H9 (cell line): ENCODE measurements around the gene DOCK9. TPM values are rescaled to one million over a fixed set of nuclear protein-coding genes. Genes with fewer than 3 reads are reported as not detected.

Experiments used
- DNase-seq: peaks from one replicate; pipeline ENCODE4 v3.0.0-alpha.2; 2017
- H2AFZ ChIP-seq: one replicate; pipeline ENCODE4 v1.6.1; 2013; ENCODE audit warnings: mild to moderate bottlenecking, low read length, control low read depth, moderate library complexity
- H2AK5ac ChIP-seq: 2 replicates; pipeline ENCODE4 v1.6.1; 2013; ENCODE audit warnings: low read length, control low read depth, mixed read lengths; ENCODE audit not compliant: insufficient read length
- H2BK120ac ChIP-seq: one replicate; pipeline ENCODE4 v1.6.1; 2013; ENCODE audit warnings: low read depth, mild to moderate bottlenecking, low read length, control low read depth, inconsistent platforms; ENCODE audit not compliant: poor library complexity, severe bottlenecking
- H2BK12ac ChIP-seq: 2 replicates; pipeline ENCODE4 v1.6.1; 2013; ENCODE audit warnings: low read length, control low read depth, mixed read lengths, low read depth; ENCODE audit not compliant: insufficient read length
- H2BK15ac ChIP-seq: 2 replicates; pipeline ENCODE4 v1.6.1; 2013; ENCODE audit warnings: low read depth, low read length, control low read depth
- H2BK20ac ChIP-seq: one replicate; pipeline ENCODE4 v1.6.1; 2013; ENCODE audit warnings: low read depth, mild to moderate bottlenecking, low read length, control low read depth, inconsistent platforms; ENCODE audit not compliant: poor library complexity, severe bottlenecking
- H2BK5ac ChIP-seq: 2 replicates; pipeline ENCODE4 v1.6.1; 2013; ENCODE audit warnings: low read length, control low read depth, mixed read lengths; ENCODE audit not compliant: insufficient read length
- H3K14ac ChIP-seq: 2 replicates; pipeline ENCODE4 v1.6.1; 2013; ENCODE audit warnings: low read length, control low read depth; ENCODE audit not compliant: insufficient read depth
- H3K18ac ChIP-seq: 2 replicates; pipeline ENCODE4 v1.6.1; 2013; ENCODE audit warnings: low read depth, mild to moderate bottlenecking, mixed read lengths, low read length, control low read depth; ENCODE audit not compliant: insufficient read length
- H3K23ac ChIP-seq: 2 replicates; pipeline ENCODE4 v1.6.1; 2013; ENCODE audit warnings: low read length, control low read depth, mixed read lengths, low read depth; ENCODE audit not compliant: insufficient read length
- H3K23me2 ChIP-seq: 2 replicates; pipeline ENCODE4 v1.6.1; 2013; ENCODE audit warnings: low read depth, mild to moderate bottlenecking, mixed read lengths, low read length, control low read depth; ENCODE audit not compliant: insufficient read length, poor library complexity, severe bottlenecking
- H3K27ac ChIP-seq: 2 replicates; pipeline ENCODE4 v1.5.1; 2013; ENCODE audit warnings: low read length, control low read depth, mixed read lengths, low read depth; ENCODE audit not compliant: insufficient read length
- H3K27me3 ChIP-seq: 2 replicates; pipeline ENCODE4 v1.6.1; 2013; ENCODE audit warnings: low read length, control low read depth, inconsistent platforms; ENCODE audit not compliant: insufficient read depth
- H3K4ac ChIP-seq: 2 replicates; pipeline ENCODE4 v1.6.1; 2013; ENCODE audit warnings: low read depth, mild to moderate bottlenecking, control low read depth, inconsistent platforms, low read length, moderate library complexity
- H3K4me1 ChIP-seq: 2 replicates; pipeline ENCODE4 v1.6.1; 2013; ENCODE audit warnings: low read length, control low read depth, inconsistent platforms; ENCODE audit not compliant: insufficient read depth
- H3K4me2 ChIP-seq: 2 replicates; pipeline ENCODE4 v1.6.1; 2013; ENCODE audit warnings: low read length, control low read depth, mixed read lengths; ENCODE audit not compliant: insufficient read length, insufficient read depth
- H3K56ac ChIP-seq: 2 replicates; pipeline ENCODE4 v1.6.1; 2013; ENCODE audit warnings: low read depth, mild to moderate bottlenecking, mixed read lengths, low read length, control low read depth; ENCODE audit not compliant: insufficient read length
- H3K79me1 ChIP-seq: 2 replicates; pipeline ENCODE4 v1.6.1; 2013; ENCODE audit warnings: low read depth, mild to moderate bottlenecking, moderate library complexity, low read length, control low read depth, inconsistent platforms; ENCODE audit not compliant: insufficient read depth, poor library complexity, severe bottlenecking
- H3K79me2 ChIP-seq: 2 replicates; pipeline ENCODE4 v1.6.1; 2013; ENCODE audit warnings: low read length, control low read depth, inconsistent platforms; ENCODE audit not compliant: insufficient read depth
- H3K9ac ChIP-seq: 2 replicates; pipeline ENCODE4 v1.6.1; 2013; ENCODE audit warnings: low read length, control low read depth, mixed read lengths; ENCODE audit not compliant: insufficient read length; ENCODE audit errors: extremely low read depth
- H3K9me3 ChIP-seq: one replicate; pipeline ENCODE4 v1.6.1; 2013; ENCODE audit warnings: low read depth, low read length, inconsistent platforms; ENCODE audit not compliant: control insufficient read depth
- H3T11ph ChIP-seq: one replicate; pipeline ENCODE4 v1.6.1; 2013; ENCODE audit warnings: mild to moderate bottlenecking, low read length, control low read depth, inconsistent platforms
- H4K20me1 ChIP-seq: one replicate; pipeline ENCODE4 v1.6.1; 2013; ENCODE audit not compliant: control insufficient read depth, insufficient read length, insufficient read depth
- H4K5ac ChIP-seq: 2 replicates; pipeline ENCODE4 v1.6.1; 2013; ENCODE audit warnings: low read depth, mild to moderate bottlenecking, mixed read lengths, low read length, control low read depth; ENCODE audit not compliant: insufficient read length
- H4K8ac ChIP-seq: replicated peaks from 2 replicates; pipeline ENCODE4 v1.6.1; 2013; ENCODE audit warnings: low read length, control low read depth, mixed read lengths, low read depth; ENCODE audit not compliant: insufficient read length
- H4K91ac ChIP-seq: 2 replicates; pipeline ENCODE4 v1.6.1; 2013; ENCODE audit warnings: low read depth, mild to moderate bottlenecking, moderate library complexity, mixed read lengths, low read length, control low read depth; ENCODE audit not compliant: insufficient read length
- H3K27ac Mint-ChIP-seq, 3 experiments: 2 replicates in 2 of 3; 3 replicates in 1 of 3; pipeline ENCODE4 v1.8.0; 2020 to 2021; ENCODE audit warnings: mixed read lengths in 3 of 3, mild to moderate bottlenecking in 1 of 3, moderate library complexity in 1 of 3
- H3K27me3 Mint-ChIP-seq: 2 replicates; pipeline ENCODE4 v1.8.0; 2021; ENCODE audit warnings: low read depth, mild to moderate bottlenecking, moderate library complexity, mixed read lengths
- H3K36me3 Mint-ChIP-seq, 3 experiments: 2 replicates in 2 of 3; 3 replicates in 1 of 3; pipeline ENCODE4 v1.8.0; 2020 to 2021; ENCODE audit warnings: low read depth in 3 of 3, mixed read lengths in 3 of 3; ENCODE audit not compliant: insufficient read depth in 1 of 3
- H3K4me1 Mint-ChIP-seq, 2 experiments: 2 replicates each; pipeline ENCODE4 v1.8.0; 2020; ENCODE audit warnings: mixed read lengths in 2 of 2
- H3K4me3 Mint-ChIP-seq, 2 experiments: 2 replicates in 1 of 2; 3 replicates in 1 of 2; pipeline ENCODE4 v1.8.0; 2020 to 2021; ENCODE audit warnings: mild to moderate bottlenecking in 2 of 2, mixed read lengths in 2 of 2, moderate library complexity in 1 of 2
- H3K9me3 Mint-ChIP-seq, 2 experiments: 2 replicates in 1 of 2; 3 replicates in 1 of 2; pipeline ENCODE4 v1.8.0; 2020; ENCODE audit warnings: mild to moderate bottlenecking in 2 of 2, mixed read lengths in 2 of 2, moderate library complexity in 1 of 2
- CTCF ChIP-seq: fragments of 200-600 bp; sonication (generic); conservative IDR thresholded peaks from 3 replicates; pipeline ENCODE4 v1.8.0; 2021; ENCODE audit warnings: antibody characterized with exemption, mild to moderate bottlenecking
- WGBS: extraction: QIAGEN DNeasy Blood & Tissue Kit; methylation state at CpG from one replicate; pipeline ENCODE4 v1.1.7; 2013; ENCODE audit warnings: missing lambda C conversion rate, low lambda C conversion rate, mixed read lengths; ENCODE audit not compliant: insufficient read length; ENCODE audit errors: extremely low coverage; 5-methylcytosine and 5-hydroxymethylcytosine counted together
- total RNA-seq: library from RNA; stranded (reverse); gene quantifications from 2 replicates; pipeline ENCODE4 v1.2.1, GENCODE V29; 2021

DOCK9 gene
- total RNA-seq, 1 experiment from 2014 or later: 23.0 TPM

GRCh38 chr13:98897706-98898105 lies 80.2 kb downstream of the DOCK9 start:
- Histone ChIP-seq H3K9ac (no peak overlapping the region), H3K23ac (no peak overlapping the region), H3K79me1 (no peaks in the 10 kb centered on the region), H3K4me1 (peaks cover 7% of the 10 kb centered on the region; the same call in 1 of the 2 replicates), H3K56ac (no peak overlapping the region), H4K8ac (no peak overlapping the region), H3T11ph (no peak overlapping the region), H3K27me3 (no peaks in the 10 kb centered on the region), H3K4ac (no peak overlapping the region), H3K79me2 (no peaks in the 10 kb centered on the region), H2AK5ac (no peak overlapping the region), H4K91ac (no peak overlapping the region), H3K9me3 (no peaks in the 10 kb centered on the region), H2BK15ac (no peak overlapping the region), H2AFZ (no peak overlapping the region), H4K5ac (no peak overlapping the region), H3K4me2 (no peak overlapping the region), H3K23me2 (no peaks in the 10 kb centered on the region), H3K18ac (no peak overlapping the region), H3K27ac (no peak overlapping the region), H2BK120ac (no peak overlapping the region), H2BK20ac (no peak overlapping the region), H3K14ac (no peak overlapping the region), H2BK12ac (no peak overlapping the region), H4K20me1 (no peaks in the 10 kb centered on the region), H2BK5ac (no peak overlapping the region)
- TF ChIP-seq CTCF: no peak
- no CpG with 5 or more reads among the region's 1 CpG for WGBS
- Mint-ChIP-seq H3K27ac (no peak overlapping the region), H3K27me3 (no peaks in the 10 kb centered on the region), H3K9me3 (no peaks in the 10 kb centered on the region), H3K4me3 (no peak overlapping the region), H3K4me1 (peaks cover 7 to 10% of the 10 kb centered on the region in 2 experiments), H3K36me3 (no peaks in the 10 kb centered on the region)
- no peak for DNase-seq
